Activated T-helper 1 cell treated with Interleukin-2 at 50 U/mL for 16 hours (primary cell): ENCODE results near the gene SUCNR1.
"Not testable (repeated sequence)": the region's sequence is repeated elsewhere in the genome, so short reads cannot be mapped to it uniquely, and the experiment has no call there.

Source experiments
- DNase-seq: peaks from one replicate; pipeline ENCODE4 v3.0.0-alpha.2; 2020; ENCODE audit warnings: low read depth

The SUCNR1 gene

DNA sequence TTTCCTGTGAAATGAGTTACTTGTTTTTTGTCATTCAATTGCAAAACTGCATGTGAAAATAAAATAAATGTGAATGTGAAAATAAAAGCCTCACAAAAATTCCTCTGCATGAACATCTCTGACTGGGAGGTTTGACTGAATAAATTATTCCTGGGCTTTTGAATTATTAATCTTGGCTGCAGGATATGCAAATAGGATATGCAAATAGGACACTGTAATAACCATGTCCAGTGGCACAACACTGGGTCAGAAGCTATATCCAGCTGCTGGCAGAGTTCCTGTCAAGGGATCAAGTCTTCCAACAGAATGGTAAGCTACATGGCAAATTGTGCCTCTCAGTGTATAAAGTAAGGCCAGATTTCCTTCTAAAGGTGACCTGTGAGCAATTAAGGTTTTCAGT lies at the start of gene SUCNR1:
TSS of gene SUCNR1 (plus strand) at position 246 of the 400 bp plus-strand sequence. CDS start 6,250 bp downstream, outside the sequence.
- DNase-seq = no peak

DNA sequence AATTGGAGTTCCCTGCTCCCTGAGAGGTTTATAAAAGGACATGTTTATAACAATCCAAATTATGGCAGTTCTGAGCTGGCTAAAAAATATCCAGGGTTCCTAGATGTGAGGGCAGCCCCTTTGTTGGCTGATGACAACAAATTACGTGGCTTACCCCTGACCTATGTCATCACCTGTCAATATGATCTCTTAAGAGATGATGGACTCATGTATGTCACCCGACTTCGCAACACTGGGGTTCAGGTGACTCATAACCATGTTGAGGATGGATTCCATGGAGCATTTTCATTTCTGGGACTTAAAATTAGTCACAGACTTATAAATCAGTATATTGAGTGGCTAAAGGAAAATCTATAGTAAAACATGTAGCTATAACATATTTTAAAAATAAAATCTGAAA lies 45.6 kb upstream of the SUCNR1 start:
- DNase-seq = no peak

DNA sequence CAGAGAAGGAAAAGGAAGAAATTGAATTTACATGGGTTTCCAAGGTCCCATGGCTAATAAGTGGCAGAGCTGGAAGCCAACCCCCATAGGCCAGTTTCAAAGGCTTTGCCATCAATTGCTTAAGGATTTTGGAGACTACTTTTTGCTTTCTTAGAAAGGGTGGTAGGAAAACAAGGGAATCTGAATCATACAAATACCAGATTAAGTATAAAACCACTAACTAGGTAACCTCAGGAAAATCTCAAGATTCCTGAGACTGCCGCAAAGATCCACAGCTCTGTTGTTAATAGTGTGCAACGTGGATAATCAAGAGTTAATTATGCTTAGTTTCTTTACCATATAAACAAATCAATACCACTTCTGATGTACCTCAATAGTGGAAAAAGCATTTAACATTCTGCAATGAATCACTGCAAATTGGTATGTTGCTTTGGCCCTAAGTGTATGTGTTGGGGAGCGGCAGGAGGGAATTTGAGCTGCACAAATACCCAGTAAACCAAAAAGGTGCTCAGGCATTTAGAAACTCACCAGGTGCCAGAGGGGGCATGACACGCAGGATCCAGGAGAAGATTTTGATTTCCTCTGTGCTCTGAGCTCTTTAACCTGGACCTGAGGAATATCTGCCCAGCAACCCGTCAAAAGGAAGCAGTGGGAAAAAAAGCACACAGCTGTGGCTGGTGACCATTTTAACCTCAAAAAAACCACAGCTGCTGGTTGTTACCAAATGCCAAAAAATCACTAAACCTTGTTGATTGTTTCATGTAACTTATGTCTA lies 37.5 kb upstream of the SUCNR1 start:
- no peak for DNase-seq

DNA sequence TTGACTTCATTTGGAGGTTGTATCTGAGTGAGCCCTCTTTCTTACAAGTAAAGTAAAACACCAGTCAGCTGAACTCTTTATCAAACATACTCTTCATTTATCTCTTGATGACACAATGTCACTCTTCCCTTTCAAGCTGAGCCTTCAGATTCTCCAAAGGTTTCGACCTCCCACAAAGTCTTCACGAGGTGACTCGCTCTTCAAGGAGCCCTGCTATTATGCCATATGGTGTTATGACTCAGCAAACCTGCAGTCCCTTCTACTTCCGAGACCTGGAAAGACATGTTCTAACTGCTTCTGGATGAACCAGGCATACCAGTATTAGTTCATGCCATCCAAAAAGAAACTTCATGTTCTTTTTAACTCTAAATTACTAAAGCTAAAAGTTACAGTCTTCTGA lies 36.4 kb upstream of the SUCNR1 start:
- no peak for DNase-seq

- DNase-seq = no peak
Measured at GRCh38 chr3:151838574-151839312, 34.7 kb upstream of the SUCNR1 start.

GRCh38 chr3:151839313-151839631 lies 34.2 kb upstream of the SUCNR1 start:
- no peak for DNase-seq

- DNase-seq = no peak
Measured at GRCh38 chr3:151841801-151842200, 31.6 kb upstream of the SUCNR1 start.

- no peak for DNase-seq
Measured at GRCh38 chr3:151843275-151843674, 30.2 kb upstream of the SUCNR1 start.

- DNase-seq = no peak
Measured at GRCh38 chr3:151845306-151845905, 28.0 kb upstream of the SUCNR1 start.

- DNase-seq = not testable (repeated sequence)
Measured at GRCh38 chr3:151850065-151850464, 23.4 kb upstream of the SUCNR1 start.

- no peak for DNase-seq
Measured at GRCh38 chr3:151852074-151852811, 21.2 kb upstream of the SUCNR1 start.

DNA sequence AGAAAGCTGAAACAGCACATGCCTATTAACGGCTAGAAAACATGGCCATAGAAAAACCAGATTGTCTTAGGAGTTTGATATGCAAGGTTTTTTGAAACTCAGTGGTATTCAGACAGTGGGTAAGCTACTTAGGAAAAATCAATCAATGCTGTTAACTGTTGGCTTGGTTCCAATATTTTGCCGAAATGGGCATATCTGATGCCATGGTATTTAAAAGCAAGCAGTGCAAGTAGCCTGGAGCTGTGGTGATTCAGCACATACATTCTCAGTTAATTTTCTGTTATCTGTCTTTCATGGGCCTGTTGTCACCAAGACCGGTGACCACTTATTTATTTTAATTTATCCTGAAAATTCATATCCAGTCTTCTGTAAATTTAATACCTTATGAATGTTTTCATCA lies 17.3 kb upstream of the SUCNR1 start:
- no peak for DNase-seq

DNA sequence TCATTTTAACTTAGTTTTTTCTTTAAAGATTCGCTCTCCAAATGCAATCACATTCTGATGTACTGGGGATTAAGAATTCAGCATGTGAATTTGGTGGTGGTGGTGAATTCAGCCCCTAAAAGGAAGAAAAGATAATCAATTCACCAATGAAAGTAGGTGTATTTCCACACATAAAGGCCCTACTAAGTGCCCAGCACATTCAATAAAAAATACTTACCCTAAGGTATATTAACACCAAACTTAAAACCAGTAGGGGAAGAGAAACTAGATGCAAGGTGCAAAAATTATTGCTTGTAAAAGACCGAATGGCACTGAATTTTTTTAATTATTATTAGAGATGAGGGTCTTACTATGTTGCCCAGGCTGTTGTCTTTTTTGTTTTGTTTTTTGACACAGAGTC lies 16.8 kb upstream of the SUCNR1 start:
- DNase-seq = no peak

GRCh38 chr3:151859233-151859673 lies 14.2 kb upstream of the SUCNR1 start:
- DNase-seq = no peak

DNA sequence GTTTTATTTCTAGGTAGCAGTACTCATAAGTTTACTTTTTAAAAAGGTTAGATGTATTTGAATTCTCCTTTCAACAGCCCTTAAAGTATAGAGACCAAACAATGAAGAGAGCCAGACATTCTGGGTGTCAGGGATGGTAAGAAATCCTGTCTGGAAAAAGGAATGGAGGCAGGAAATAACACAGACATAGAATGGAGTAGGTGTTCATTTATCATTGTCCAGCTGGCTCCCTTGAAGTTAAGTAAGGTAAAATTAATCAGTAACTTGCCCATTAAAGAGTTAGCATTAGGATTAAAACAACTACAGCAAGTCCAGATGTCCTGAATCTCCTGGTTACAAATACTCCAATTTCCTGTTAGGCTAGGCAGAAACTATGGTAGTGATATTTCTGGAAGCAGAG lies 13.5 kb upstream of the SUCNR1 start:
- DNase-seq = no peak

DNA sequence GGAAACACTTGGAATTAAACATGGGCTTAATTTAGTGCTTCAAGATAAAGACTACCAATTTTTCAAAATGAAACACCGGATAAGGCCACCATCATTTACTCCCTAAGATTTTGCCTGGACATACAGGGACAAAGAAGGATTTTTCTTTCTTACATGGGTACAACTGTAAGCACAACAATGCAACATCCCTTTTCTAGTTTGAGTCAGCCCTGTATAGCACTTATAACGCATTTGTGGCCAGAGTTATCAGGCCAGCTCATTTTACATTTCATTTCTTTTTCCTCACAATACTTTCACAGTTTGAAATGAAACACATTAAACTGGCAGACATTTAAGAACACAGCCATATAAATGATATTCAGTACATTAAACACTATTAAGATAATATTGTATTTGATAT lies 9.8 kb upstream of the SUCNR1 start:
- DNase-seq = no peak

GRCh38 chr3:151864423-151865101 lies 8.9 kb upstream of the SUCNR1 start:
- no peak for DNase-seq

DNA sequence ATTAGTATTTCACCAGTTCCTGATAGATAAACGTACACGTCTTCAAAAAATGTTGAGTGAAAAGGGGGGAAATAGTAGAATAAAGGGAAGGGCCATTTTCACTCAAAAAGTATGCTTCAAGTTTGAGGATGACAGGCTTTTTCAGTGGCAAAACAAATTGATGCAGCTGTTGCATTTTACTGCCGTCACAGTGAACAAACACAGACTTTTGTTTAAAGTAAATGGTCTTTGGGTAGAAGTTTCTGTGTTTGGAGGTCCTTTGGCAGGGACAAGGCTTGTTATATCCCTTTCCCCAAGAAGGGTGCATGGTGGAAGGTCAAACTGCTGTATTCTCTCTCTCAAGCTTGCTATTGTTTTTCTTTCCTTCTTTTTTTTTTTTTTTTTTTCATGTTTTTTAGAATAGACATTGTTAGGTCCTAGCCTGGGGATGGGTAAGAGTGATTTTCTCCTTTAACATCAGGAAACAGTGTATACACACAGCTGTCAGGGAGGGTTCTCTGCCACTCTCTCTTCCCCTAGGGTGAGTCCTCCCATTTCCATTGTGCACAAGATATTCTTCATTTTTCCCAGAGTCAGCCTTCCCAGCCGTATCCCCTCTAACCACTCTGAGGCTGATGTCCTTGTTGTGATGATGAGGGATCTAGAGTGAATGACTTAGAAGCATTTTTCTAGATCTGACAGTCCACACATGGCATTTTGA lies 6.6 kb upstream of the SUCNR1 start:
- DNase-seq = no peak

DNA sequence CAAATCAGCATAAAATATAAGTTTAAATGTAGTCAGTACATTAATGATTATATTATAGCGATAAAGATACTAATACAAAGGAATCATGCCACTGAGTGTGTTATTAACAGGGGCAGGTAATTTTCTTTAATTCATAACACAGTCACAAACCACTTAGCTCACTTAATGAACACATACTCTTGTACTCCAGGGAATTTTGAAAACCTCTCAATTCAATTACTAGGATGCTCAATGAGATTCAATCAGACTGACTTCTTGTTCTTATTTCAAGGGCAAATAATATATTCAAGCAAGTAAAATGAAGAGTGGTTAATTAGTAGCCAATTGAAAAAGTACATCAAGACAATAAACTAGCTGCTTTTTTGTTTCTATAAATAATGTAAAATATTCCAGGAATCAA lies 5.8 kb upstream of the SUCNR1 start:
- DNase-seq = no peak

- DNase-seq = no peak
Measured at GRCh38 chr3:151869181-151869580, 4.3 kb upstream of the SUCNR1 start.
